ENCODE measurements around the gene PTPRB. TPM values are rescaled to one million over a fixed set of nuclear protein-coding genes. Genes with fewer than 3 reads are reported as not detected.
A peak's percentile ranks its signal among the peaks of the same experiment; 100 is the strongest.

PTPRB gene
- total RNA-seq, 1 donor from 2014 or later, result 5.1 TPM

- no peak for ATAC-seq
Observed at GRCh38 chr12:70590549-70591226, 46.5 kb downstream of the PTPRB start.

DNA sequence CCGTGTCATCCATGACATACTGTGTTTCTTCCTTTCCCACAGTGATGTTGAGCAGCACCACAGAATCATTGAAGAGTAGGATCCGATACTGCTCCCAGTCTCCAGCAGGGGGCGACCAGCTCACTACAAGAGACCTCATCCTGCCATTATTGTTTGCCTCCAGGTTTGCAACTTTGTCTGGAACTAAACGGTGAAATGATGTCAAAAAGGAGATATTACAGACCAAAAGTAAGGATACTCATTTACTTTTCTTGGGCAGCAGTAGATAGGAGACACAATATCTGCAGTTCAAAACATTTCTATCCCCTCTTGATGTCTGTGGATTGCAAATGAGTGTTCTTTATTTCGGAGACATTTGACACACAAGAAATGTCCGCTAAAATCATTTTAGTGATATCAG, 47.2 kb downstream of the PTPRB start:
- ATAC-seq, result peak; percentile 77

GRCh38 chr12:70584332-70584731, 52.9 kb downstream of the PTPRB start:
- ATAC-seq, result no peak

GRCh38 chr12:70583251-70583650, 54.0 kb downstream of the PTPRB start:
- no peak for ATAC-seq

GRCh38 chr12:70581208-70581607, 56.0 kb downstream of the PTPRB start:
- no peak for ATAC-seq

DNA sequence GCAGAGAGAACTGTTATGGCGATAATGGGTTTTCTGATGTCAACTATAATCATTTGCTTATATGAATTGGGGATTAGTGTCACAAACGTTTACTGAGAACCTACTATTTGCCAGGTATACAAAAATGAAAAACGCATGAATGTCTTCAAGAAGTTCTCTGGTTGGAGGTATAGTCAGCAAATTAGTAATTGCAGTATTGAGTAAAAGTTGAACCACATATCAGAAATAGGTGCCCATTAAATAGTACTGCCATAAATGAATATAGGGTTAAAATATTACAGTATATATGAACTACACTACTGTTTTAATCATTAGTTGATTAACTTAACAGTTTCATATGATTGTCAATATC, 60.0 kb downstream of the PTPRB start:
- no peak for ATAC-seq

DNA sequence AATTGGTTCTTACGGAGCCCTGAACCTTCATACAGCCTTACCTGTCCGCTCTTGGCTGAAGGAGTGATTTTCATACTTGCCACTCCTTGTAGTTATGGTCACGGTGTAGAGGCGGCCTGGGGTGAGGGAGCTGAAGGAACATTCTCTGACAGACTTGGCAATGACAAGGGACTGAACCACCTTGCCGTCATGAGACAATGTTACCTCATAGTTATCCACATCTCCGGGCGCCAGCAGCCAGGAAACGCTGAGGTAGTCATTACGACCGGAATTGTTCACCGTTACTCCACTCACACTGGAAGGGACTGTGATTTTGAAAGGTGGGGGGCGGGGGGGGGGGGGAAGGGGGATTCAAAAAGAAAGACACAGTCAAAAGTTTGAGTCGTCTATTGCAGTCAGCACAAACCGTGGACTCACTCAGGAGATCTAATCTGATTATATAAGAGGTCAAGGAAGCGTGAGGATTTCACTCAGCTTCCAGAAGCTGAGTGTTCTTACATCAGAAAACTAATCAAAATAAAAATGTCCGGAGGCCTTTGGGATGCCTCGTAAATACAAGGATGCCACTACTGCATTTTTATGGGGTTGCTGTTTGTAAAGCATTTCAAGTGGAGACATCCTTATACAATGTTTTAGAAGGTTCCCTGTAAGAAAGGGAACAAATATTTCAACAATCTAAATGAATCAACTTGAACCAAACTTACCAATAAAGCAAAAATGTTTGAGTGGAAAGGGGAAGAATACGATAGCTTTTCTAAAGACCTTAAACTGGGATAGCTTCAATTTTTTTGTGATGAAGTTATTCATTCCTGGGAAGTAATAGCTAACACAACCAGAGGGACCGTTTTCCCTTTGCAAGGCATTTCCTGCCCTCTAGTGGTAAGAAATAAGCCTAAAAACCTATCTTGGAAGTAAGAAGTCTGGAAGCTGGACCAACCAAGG, 60.6 kb downstream of the PTPRB start:
- ATAC-seq, result peak; percentile 55

GRCh38 chr12:70571705-70572268, 65.4 kb downstream of the PTPRB start:
- no peak for ATAC-seq

GRCh38 chr12:70571029-70571428, 66.2 kb downstream of the PTPRB start:
- ATAC-seq, result no peak

GRCh38 chr12:70561550-70561949, 75.7 kb downstream of the PTPRB start:
- ATAC-seq, result no peak

- ATAC-seq, result peak; percentile 62
Observed at GRCh38 chr12:70560671-70561070, 76.6 kb downstream of the PTPRB start.

GRCh38 chr12:70559390-70559789, 77.8 kb downstream of the PTPRB start:
- no peak for ATAC-seq

DNA sequence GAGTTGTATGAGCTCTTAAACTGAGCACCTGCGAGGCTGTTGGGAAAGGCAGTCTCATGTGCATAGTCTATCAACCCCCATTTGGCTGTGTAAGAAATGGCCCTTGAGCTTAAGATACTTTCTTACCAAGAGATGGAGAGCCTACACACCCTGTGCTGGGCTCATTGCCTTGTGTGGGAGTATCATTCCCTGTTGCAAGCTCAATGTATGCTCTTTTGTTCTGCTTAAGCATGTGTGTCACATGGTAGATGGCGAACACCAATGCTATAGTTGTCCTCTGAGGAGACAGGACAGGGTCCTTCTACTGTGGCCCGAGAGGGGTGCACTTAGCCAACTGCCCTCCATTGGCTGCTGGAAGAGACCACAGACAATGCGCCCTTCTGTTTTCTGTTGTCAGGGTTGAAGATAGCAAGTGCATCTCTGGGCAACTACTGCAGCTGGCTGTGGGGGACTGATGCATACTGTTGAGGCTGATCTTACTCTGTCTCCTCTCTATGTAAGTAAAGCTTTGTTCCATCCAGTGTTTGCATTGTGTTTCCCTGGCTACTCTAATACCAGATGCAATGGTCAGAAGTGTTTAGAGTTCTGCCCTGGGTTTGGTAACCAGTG, 79.5 kb downstream of the PTPRB start:
- ATAC-seq, result no peak

- ATAC-seq, result no peak
Observed at GRCh38 chr12:70556179-70556869, 80.9 kb downstream of the PTPRB start.

- no peak for ATAC-seq
Observed at GRCh38 chr12:70555081-70555480, 82.1 kb downstream of the PTPRB start.

GRCh38 chr12:70553391-70553859, 83.8 kb downstream of the PTPRB start:
- no peak for ATAC-seq

DNA sequence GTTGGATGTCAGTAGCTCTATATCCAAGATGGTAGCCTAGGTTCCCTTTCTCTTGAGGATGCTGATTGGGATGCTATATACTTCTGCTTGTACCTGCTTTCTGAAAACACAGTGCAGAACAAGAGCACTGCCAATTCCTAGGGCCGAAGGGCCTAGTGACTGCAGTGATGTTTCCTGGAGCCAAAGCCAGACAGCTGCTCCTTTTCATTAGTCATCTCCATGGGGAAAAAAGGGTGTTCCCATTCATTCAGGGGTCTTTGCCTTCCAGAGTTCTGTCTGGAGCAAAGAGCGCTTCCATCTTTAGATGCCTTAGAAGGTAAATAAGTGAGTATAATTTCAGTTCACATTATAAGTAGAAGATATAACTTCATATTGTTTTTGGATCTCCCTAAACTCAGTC, 85.5 kb downstream of the PTPRB start:
- ATAC-seq, result no peak

GRCh38 chr12:70550180-70550577, 87.0 kb downstream of the PTPRB start:
- no peak for ATAC-seq

DNA sequence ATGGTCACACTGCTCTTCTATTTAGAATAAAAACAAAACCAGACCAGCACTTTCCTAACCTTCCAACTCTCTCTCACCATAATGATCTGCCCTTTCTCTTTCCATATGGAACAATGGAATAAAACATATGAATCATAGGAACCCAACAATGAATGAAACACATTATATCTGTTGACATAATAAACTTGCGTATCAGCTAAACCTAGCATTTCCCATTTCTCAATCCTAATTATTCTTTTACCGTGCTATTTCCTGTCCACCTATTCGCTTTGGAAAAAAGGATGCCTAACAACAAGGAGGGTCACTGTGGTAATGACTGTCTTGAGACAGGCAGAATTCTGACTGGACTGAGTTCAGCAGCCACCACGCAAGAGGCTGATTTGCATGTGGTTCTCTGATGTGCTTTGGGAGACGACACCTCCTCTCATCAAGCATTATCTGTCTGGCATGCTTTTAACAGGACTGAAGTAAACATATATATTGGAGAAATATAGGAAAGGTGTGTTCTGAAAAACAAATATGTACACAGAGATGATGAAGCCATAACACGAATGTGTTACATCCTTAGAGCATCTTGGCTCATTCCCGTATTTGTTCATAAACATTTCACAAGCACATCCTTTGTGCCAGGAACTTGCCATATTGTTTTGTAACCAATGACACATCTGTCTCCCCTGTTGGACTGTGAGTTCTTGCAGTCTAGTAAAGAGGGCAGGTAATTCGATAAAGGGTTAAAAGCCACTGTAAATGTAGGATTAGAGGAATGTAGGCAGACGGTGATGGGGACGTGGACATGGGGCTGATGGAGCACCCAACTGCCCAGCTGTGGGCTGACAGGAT, 87.7 kb downstream of the PTPRB start:
- no peak for ATAC-seq

DNA sequence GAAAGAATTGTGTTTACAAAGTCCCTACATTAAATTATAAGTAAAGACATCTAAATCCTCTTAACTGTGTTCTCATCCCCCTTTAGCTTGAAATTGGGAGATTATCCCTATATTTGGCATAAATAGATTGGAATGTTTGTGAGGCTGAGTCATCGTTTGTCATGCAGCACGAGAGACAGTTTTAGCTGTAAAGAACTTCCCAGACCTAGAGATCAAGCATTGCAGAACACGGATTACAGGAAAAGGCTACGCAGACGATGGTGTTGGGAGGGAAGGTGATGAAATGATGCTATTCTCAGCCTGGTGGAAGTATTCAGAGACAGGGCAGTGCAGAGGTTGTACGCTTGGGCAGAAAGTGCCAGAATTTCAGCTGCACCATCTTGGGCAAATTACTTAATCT, 93.8 kb downstream of the PTPRB start:
- ATAC-seq, result no peak

DNA sequence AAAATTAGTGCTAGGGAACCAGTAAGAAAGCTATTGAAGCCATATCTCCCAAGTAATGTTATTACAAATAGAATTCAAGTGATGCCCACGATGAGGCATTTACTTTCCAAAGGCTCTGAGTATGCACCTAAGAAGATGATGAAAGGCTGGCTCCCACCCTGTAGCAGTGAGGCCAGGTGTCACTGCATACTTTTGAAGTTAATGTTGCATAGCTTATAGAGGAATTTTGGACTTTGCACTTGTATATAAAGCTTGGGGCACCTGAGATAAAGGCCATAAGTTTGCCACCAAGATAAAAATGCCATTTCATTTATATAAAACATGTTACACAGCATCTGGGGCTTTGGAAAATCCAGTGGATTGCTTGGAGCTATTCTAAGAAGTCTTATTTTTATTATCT, 96.2 kb downstream of the PTPRB start:
- no peak for ATAC-seq

GRCh38 chr12:70536650-70537049, 100.6 kb downstream of the PTPRB start:
- ATAC-seq, result no peak
